DND-41 (cell line): ENCODE results near the gene ZBTB42.
A peak's percentile ranks its signal among the peaks of the same experiment; 100 is the strongest.

Source experiments
- ATAC-seq: fragments of 200-7000 bp; cut with Tn5 transposase; 3 replicates; pipeline ENCODE4 v1.9.1; 2021; ENCODE audit warnings: low read depth; ENCODE audit not compliant: insufficient read depth
- DNase-seq: peaks from one replicate; pipeline ENCODE4 v3.0.0-alpha.2; 2020
- H2AFZ ChIP-seq: 2 replicates; pipeline ENCODE4 v1.6.0; 2012; ENCODE audit warnings: low read depth, low read length
- H3K27ac ChIP-seq: 2 replicates; pipeline ENCODE4 v1.5.1; 2012; ENCODE audit warnings: low read length, inconsistent platforms
- H3K27me3 ChIP-seq: fragments of 200-600 bp; sonication (generic); 2 replicates; pipeline ENCODE4 v1.6.0; 2012; ENCODE audit warnings: low read length, mild to moderate bottlenecking, inconsistent platforms; ENCODE audit not compliant: insufficient read depth, poor library complexity
- H3K36me3 ChIP-seq: 2 replicates; pipeline ENCODE4 v1.5.1; 2012; ENCODE audit warnings: low read length, inconsistent platforms; ENCODE audit not compliant: insufficient read depth
- H3K4me1 ChIP-seq: 2 replicates; pipeline ENCODE4 v1.5.1; 2012; ENCODE audit warnings: mild to moderate bottlenecking, low read length; ENCODE audit not compliant: insufficient read depth
- H3K4me2 ChIP-seq: 2 replicates; pipeline ENCODE4 v1.6.0; 2012; ENCODE audit warnings: mild to moderate bottlenecking, moderate library complexity, low read length, inconsistent platforms; ENCODE audit not compliant: insufficient read depth
- H3K4me3 ChIP-seq, 2 experiments: fragments of 200-600 bp in 1 of 2; shearing (Covaris generic) in 1 of 2; 2 replicates each; pipeline ENCODE4 v1.5.1; 2012 to 2016; ENCODE audit warnings: inconsistent platforms in 2 of 2, low read length in 2 of 2, mild to moderate bottlenecking in 2 of 2, low read depth in 1 of 2, moderate library complexity in 1 of 2
- H3K79me2 ChIP-seq: 2 replicates; pipeline ENCODE4 v1.6.0; 2012; ENCODE audit warnings: low read length, inconsistent platforms; ENCODE audit not compliant: insufficient read depth
- H3K9ac ChIP-seq: 2 replicates; pipeline ENCODE4 v1.6.0; 2012; ENCODE audit warnings: low read depth, mild to moderate bottlenecking, inconsistent platforms, low read length, moderate library complexity
- H3K9me3 ChIP-seq: 2 replicates; pipeline ENCODE4 v1.5.1; 2012; ENCODE audit warnings: low read length, moderate library complexity, mild to moderate bottlenecking, inconsistent platforms; ENCODE audit not compliant: insufficient read depth, severe bottlenecking
- H4K20me1 ChIP-seq: 2 replicates; pipeline ENCODE4 v1.6.0; 2012; ENCODE audit warnings: low read length; ENCODE audit not compliant: insufficient read depth
- CTCF ChIP-seq: IDR thresholded peaks from 2 replicates; pipeline ENCODE4 v1.5.1; 2012; ENCODE audit warnings: borderline replicate concordance, low read length, moderate library complexity, mild to moderate bottlenecking; ENCODE audit not compliant: poor library complexity, severe bottlenecking; ENCODE audit errors: extremely low read depth
- EZH2 ChIP-seq: IDR thresholded peaks from 3 replicates; pipeline ENCODE4 v1.6.1; 2012; ENCODE audit warnings: borderline replicate concordance, low read depth, mild to moderate bottlenecking, moderate library complexity, low read length, inconsistent platforms; ENCODE audit not compliant: severe bottlenecking

Gene ZBTB42

GRCh38 chr14:104794993-104795780 lies 5.7 kb upstream of the ZBTB42 start, which contains the start of gene AKT1:
AKT1 (minus strand) TSS chr14:104795748; CDS start chr14:104792643, 3,105 bp downstream.
- H3K4me2 ChIP-seq = peak within 1 kb of the TSS; percentile 98
- peak; percentile 33 for DNase-seq
- H4K20me1 ChIP-seq = peaks cover 46% of the 10 kb centered on the region
- H3K27me3 ChIP-seq = no peaks in the 10 kb centered on the region
- ATAC-seq = peak; percentile 28; the same call in 1 of the 3 replicates
- H2AFZ ChIP-seq = peak within 1 kb of the TSS; percentile 79
- H3K4me1 ChIP-seq = peaks cover 45% of the 10 kb centered on the region
- H3K9ac ChIP-seq = peak within 1 kb of the TSS; percentile 95
- no peaks in the 10 kb centered on the region for H3K9me3 ChIP-seq
- H3K4me3 ChIP-seq = peak within 1 kb of the TSS; percentile 87 to 93
- H3K27ac ChIP-seq = peak within 1 kb of the TSS; percentile 75
- no peak for TF ChIP-seq CTCF
- TF ChIP-seq EZH2 = no peak
- H3K79me2 ChIP-seq = peaks cover 51% of the 10 kb centered on the region
- H3K36me3 ChIP-seq = peaks cover 38% of the 10 kb centered on the region

- H3K4me2 ChIP-seq = peak overlapping the region; percentile 93
- H4K20me1 ChIP-seq = peaks cover 37% of the 10 kb centered on the region
- TF ChIP-seq EZH2 = no peak
- no peak for TF ChIP-seq CTCF
- ATAC-seq (peak; percentile 64), DNase-seq (peak; percentile 65)
- peaks cover 30% of the 10 kb centered on the region for H3K36me3 ChIP-seq
- H3K9ac ChIP-seq = peak overlapping the region; percentile 85
- peak overlapping the region; percentile 50 to 87; a peak in 3 of 4 replicates for H3K4me3 ChIP-seq
- H3K9me3 ChIP-seq = no peaks in the 10 kb centered on the region
- H3K79me2 ChIP-seq = peaks cover 43% of the 10 kb centered on the region
- H3K27ac ChIP-seq = peak overlapping the region; percentile 70
- H3K4me1 ChIP-seq = peaks cover 45% of the 10 kb centered on the region
- no peaks in the 10 kb centered on the region for H3K27me3 ChIP-seq
- peak overlapping the region; percentile 79 for H2AFZ ChIP-seq
Measured at GRCh38 chr14:104795781-104796686, 4.9 kb upstream of the ZBTB42 start.

GRCh38 chr14:104796687-104797081 lies 4.2 kb upstream of the ZBTB42 start:
- no peak for ATAC-seq
- H3K27me3 ChIP-seq = no peaks in the 10 kb centered on the region
- H3K36me3 ChIP-seq = peaks cover 24% of the 10 kb centered on the region
- H3K4me1 ChIP-seq = peaks cover 51% of the 10 kb centered on the region
- no peak for DNase-seq
- peak overlapping the region; percentile 93; the same call in 1 of the 2 replicates for H3K4me2 ChIP-seq
- TF ChIP-seq EZH2 = no peak
- TF ChIP-seq CTCF = no peak
- no peak overlapping the region for H3K9ac ChIP-seq
- no peak overlapping the region for H2AFZ ChIP-seq
- H3K27ac ChIP-seq = no peak overlapping the region
- H3K4me3 ChIP-seq = no peak overlapping the region
- H4K20me1 ChIP-seq = peaks cover 36% of the 10 kb centered on the region
- H3K79me2 ChIP-seq = peaks cover 40% of the 10 kb centered on the region
- H3K9me3 ChIP-seq = no peaks in the 10 kb centered on the region
